ENCODE results near the gene PARD3. TPM values are rescaled to one million over a fixed set of nuclear protein-coding genes. Genes with fewer than 3 reads are reported as not detected.

The PARD3 gene
- total RNA-seq, 1 donor from 2014 or later = 0.11 TPM

DNA sequence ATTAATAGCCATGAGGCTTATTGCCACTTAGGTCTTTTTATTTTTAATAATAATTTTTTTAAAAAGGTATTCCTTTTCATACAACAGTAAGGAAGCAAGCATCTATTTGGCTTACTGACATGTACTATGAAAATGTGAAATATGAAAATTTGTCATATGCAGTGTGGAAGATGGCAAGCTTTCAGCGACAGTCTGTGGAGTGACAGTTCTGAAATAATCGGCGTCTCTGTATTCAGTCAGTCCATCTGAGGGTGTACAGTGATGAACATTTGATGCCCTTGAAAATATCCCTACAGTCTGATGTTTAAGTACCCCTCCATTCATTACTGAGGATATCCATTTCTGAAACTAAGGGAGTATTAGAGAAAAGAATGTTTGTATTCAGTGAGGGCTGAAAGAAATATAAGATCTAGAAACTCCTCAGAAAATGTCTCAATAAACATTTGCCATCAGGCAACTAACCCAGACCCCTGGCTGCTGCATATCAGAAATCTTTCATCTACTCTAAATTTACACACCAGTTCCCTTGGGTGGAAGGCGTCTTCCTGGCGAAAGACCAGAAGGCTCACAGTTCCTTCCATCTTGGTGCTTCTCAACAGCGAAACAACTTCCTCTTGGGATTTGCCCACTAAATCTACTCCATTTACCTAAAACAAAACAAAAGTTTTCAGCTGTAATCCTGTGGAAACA, 440.6 kb downstream of the PARD3 start:
- ChIA-PET CTCF (no interaction called here), POLR2A (no interaction called here)
- intact Hi-C loops (cut with micrococcal nuclease) = no loop called here
- no peak overlapping the region for H3K27ac Mint-ChIP-seq
- H3K4me3 Mint-ChIP-seq = no peak overlapping the region
- H3K36me3 Mint-ChIP-seq (ENCODE audit: low read depth) = no peaks in the 10 kb centered on the region
- TF ChIP-seq, protein P1, sequence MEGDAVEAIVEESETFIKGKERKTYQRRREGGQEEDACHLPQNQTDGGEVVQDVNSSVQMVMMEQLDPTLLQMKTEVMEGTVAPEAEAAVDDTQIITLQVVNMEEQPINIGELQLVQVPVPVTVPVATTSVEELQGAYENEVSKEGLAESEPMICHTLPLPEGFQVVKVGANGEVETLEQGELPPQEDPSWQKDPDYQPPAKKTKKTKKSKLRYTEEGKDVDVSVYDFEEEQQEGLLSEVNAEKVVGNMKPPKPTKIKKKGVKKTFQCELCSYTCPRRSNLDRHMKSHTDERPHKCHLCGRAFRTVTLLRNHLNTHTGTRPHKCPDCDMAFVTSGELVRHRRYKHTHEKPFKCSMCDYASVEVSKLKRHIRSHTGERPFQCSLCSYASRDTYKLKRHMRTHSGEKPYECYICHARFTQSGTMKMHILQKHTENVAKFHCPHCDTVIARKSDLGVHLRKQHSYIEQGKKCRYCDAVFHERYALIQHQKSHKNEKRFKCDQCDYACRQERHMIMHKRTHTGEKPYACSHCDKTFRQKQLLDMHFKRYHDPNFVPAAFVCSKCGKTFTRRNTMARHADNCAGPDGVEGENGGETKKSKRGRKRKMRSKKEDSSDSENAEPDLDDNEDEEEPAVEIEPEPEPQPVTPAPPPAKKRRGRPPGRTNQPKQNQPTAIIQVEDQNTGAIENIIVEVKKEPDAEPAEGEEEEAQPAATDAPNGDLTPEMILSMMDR (IDR thresholded peaks at IDR 0.05) = no peak
- ATAC-seq (ENCODE audit: low read depth) (no peak), DNase-seq (no peak)
- H3K27me3 Mint-ChIP-seq = no peaks in the 10 kb centered on the region
- H3K4me1 Mint-ChIP-seq = peaks cover 5% of the 10 kb centered on the region
- peaks cover 4% of the 10 kb centered on the region for H3K9me3 Mint-ChIP-seq

DNA sequence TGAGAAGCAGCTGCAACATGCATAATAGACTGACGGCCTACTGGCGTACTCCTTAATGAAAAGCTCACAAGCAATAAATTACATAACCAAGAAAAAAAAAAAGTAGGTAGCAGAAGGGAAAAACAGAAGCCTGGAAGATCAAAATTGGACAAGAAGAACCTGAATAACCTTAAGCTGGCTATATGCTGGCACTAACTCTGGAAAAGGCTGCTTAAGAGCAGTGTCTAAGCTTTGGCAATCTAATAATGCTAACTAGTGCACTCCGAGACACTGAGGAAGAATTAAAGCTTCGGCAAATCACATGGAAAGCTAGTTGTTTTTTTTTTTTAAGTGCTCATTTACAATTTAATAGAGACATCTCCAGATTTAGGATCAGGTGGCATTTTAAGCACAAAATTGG, 441.9 kb downstream of the PARD3 start:
- no peak for DNase-seq
- H3K27me3 Mint-ChIP-seq = no peaks in the 10 kb centered on the region
- H3K4me1 Mint-ChIP-seq = peaks cover 5% of the 10 kb centered on the region
- H3K27ac Mint-ChIP-seq = no peak overlapping the region
- ChIA-PET CTCF (no interaction called here), POLR2A (no interaction called here)
- intact Hi-C loops (cut with micrococcal nuclease) = no loop called here
- peaks cover 4% of the 10 kb centered on the region for H3K9me3 Mint-ChIP-seq
- no peak overlapping the region for H3K4me3 Mint-ChIP-seq
- TF ChIP-seq, protein P1 (IDR thresholded peaks at IDR 0.05) = no peak
- H3K36me3 Mint-ChIP-seq (ENCODE audit: low read depth) = no peaks in the 10 kb centered on the region
- no peak for ATAC-seq (ENCODE audit: low read depth)

DNA sequence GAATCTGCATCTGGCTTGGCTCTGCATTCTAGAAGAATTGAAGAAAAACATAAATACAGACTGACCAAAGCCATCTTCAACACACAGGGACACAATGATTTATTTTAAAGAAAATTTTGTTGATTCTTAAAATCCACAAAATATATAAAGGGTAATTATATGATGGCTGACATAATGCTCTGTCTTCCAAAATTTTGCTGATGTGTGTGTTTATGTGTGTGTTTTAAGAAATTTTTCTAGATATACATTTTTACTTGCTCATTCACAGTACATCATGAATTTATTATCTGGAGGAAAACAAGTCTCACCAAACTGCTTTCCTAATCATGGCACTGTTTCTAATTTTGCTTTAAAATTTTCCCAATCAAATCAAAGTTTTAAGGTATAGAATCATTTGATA, 442.6 kb downstream of the PARD3 start:
- intact Hi-C loops (cut with micrococcal nuclease) = no loop called here
- ChIA-PET CTCF (no interaction called here), POLR2A (no interaction called here)
- no peak overlapping the region for H3K27ac Mint-ChIP-seq
- TF ChIP-seq, protein P1 (IDR thresholded peaks at IDR 0.05) = no peak
- H3K27me3 Mint-ChIP-seq = no peaks in the 10 kb centered on the region
- H3K36me3 Mint-ChIP-seq (ENCODE audit: low read depth) = no peaks in the 10 kb centered on the region
- H3K4me1 Mint-ChIP-seq = peaks cover 5% of the 10 kb centered on the region
- DNase-seq (no peak), ATAC-seq (ENCODE audit: low read depth) (no peak)
- peaks cover 4% of the 10 kb centered on the region for H3K9me3 Mint-ChIP-seq
- H3K4me3 Mint-ChIP-seq = no peak overlapping the region

DNA sequence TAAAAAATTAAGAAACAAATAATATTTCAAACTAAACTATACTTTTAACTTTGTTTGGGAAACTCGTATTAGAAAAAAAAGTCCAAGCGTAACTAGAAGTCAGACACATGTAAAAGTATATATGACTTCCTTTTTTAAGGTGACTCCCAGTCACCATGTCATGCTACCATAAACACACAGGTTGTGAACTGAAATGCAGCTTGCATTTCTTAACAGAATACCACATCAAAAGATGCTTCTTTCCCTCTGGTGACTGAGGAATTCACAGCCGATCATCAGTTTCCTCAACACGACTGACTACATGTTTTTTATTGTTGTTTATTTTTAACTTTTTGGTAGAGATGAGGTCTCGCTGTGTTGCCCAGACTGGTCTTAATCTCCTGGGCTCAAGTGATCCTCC, 445.0 kb downstream of the PARD3 start:
- intact Hi-C loops (cut with micrococcal nuclease) = no loop called here
- Mint-ChIP-seq H3K27ac (no peak overlapping the region), H3K36me3 (ENCODE audit: low read depth) (no peaks in the 10 kb centered on the region), H3K27me3 (no peaks in the 10 kb centered on the region), H3K9me3 (peaks cover 4% of the 10 kb centered on the region), H3K4me3 (no peak overlapping the region), H3K4me1 (peaks cover 5% of the 10 kb centered on the region)
- DNase-seq = no peak
- no peak for ATAC-seq (ENCODE audit: low read depth)
- TF ChIP-seq, protein P1 (IDR thresholded peaks at IDR 0.05) = no peak
- CTCF ChIA-PET = no interaction called here
- POLR2A ChIA-PET = no interaction called here

DNA sequence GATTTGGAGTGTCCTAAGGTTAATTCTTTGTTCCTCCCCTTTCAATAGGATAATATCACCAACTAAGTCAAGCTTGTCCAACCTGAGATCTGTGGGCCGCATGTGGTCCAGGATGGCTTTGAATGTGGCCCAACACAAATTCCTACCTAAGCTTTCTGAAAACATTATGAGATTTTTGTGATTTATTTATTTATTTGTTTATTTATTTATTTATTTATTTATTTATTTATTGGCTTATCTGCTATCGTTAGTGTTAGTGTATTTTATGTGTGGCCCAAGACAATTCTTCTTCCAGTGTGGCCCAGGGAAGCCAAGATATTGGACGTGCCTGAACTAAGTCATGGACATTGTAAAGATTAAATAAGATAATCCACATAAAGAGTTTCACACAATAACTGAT, 446.0 kb downstream of the PARD3 start:
- Mint-ChIP-seq H3K36me3 (ENCODE audit: low read depth) (no peaks in the 10 kb centered on the region), H3K27me3 (no peaks in the 10 kb centered on the region), H3K9me3 (peaks cover 4% of the 10 kb centered on the region), H3K27ac (no peak overlapping the region), H3K4me3 (no peak overlapping the region), H3K4me1 (no peaks in the 10 kb centered on the region)
- intact Hi-C loops (cut with micrococcal nuclease) = no loop called here
- TF ChIP-seq, protein P1 (IDR thresholded peaks at IDR 0.05) = no peak
- ChIA-PET POLR2A (no interaction called here), CTCF (no interaction called here)
- ATAC-seq (ENCODE audit: low read depth) (no peak), DNase-seq (no peak)

Measured in activated B cell treated with CpG ODN at 0.5 μM for 24 hours (primary cell).